K562 (cell line): ENCODE data around the gene C1QTNF8. TPM values are rescaled to one million over a fixed set of nuclear protein-coding genes. Genes with fewer than 3 reads are reported as not detected.

Source experiments
- IRF9 ChIP-seq: fragments of 450-650 bp; IDR thresholded peaks from 2 replicates; pipeline ENCODE4 v1.6.1; 2016; ENCODE audit warnings: missing biosample characterization, missing genetic modification characterization
- ZBTB49 ChIP-seq: sonication (generic); formaldehyde crosslinking; IDR thresholded peaks from 2 replicates; pipeline ENCODE4 v1.8.0; 2022; ENCODE audit warnings: missing genetic modification reagents, mild to moderate bottlenecking, borderline replicate concordance
- ZC3H11A ChIP-seq: IDR thresholded peaks from 2 replicates; pipeline ENCODE4 v1.6.1; 2012; ENCODE audit warnings: low read depth, low read length, improper control_type of control experiment
- ZNF408 ChIP-seq: fragments of 250-450 bp; sonication (Bioruptor Pico); IDR thresholded peaks from 2 replicates; pipeline ENCODE4 v1.4.0; 2020; ENCODE audit warnings: low read depth, mild to moderate bottlenecking, moderate library complexity
- ZNF444 ChIP-seq: fragments of 250-450 bp; sonication (Bioruptor Pico); IDR thresholded peaks from 2 replicates; pipeline ENCODE4 v1.4.0; 2020; ENCODE audit warnings: mild to moderate bottlenecking, moderate library complexity
- ZNF518B ChIP-seq: fragments of 250-450 bp; sonication (Bioruptor Pico); IDR thresholded peaks from 2 replicates; pipeline ENCODE4 v1.5.0; 2021; ENCODE audit warnings: mild to moderate bottlenecking, moderate library complexity
- ZNF551 ChIP-seq: fragments of 250-450 bp; sonication (Bioruptor Pico); IDR thresholded peaks from 2 replicates; pipeline ENCODE4 v1.5.0; 2021; ENCODE audit warnings: mild to moderate bottlenecking, moderate library complexity
- ZZZ3 ChIP-seq: fragments of 450-650 bp; IDR thresholded peaks from 2 replicates; pipeline ENCODE4 v1.6.1; 2016; ENCODE audit warnings: antibody characterized with exemption, mild to moderate bottlenecking, moderate library complexity
- polyA plus RNA-seq, 8 experiments: library from polyadenylated mRNA; depleted of rRNA in 4 of 8; stranded (reverse) in 5 of 8; unstranded in 3 of 8; fragments of >200 nt; fragmentation: Nextera tagmentation in 2 of 8; fragmentation: Illumina TruSeq in 1 of 8; extraction: Ambion mirVana in 2 of 8; extraction: Trizol in 1 of 8; gene quantifications; 2 replicates each; pipeline versions ENCODE4 v1.2.1 to v1.2.3, GENCODE V29; 2011 to 2014; ENCODE audit warnings: inconsistent platforms in 1 of 8, missing spikeins in 1 of 8
- total RNA-seq, 7 experiments: library from RNA; depleted of rRNA in 6 of 7; stranded (reverse); fragments of >200 nt in 6 of 7; fragmentation: Illumina TruSeq in 2 of 7; extraction: Trizol in 2 of 7; gene quantifications; 2 replicates each; pipeline versions ENCODE4 v1.2.1 to v1.2.3, GENCODE V29; 2011 to 2021; ENCODE audit warnings: low replicate concordance in 1 of 7

Gene C1QTNF8
- total and polyA plus RNA-seq, 9 of the 15 experiments (the other 6 are each of a cell fraction or from before 2014, with no cell fraction given) = not detected

- TF ChIP-seq ZNF518B (CRISPR knock-in tag) = no peak
- no peak for TF ChIP-seq ZNF444 (CRISPR knock-in tag)
- TF ChIP-seq IRF9 (tag) = no peak
- TF ChIP-seq ZBTB49 (CRISPR knock-in tag) = no peak
- TF ChIP-seq ZNF551 (CRISPR knock-in tag) = no peak
- no peak for TF ChIP-seq ZNF408 (CRISPR knock-in tag)
- TF ChIP-seq ZZZ3 = no peak
- no peak for TF ChIP-seq ZC3H11A
These were observed 55.7 kb downstream of the C1QTNF8 start (continued) for GRCh38 chr16:1040346-1040745.
